ENCODE data around the gene BPIFB1.

DNA sequence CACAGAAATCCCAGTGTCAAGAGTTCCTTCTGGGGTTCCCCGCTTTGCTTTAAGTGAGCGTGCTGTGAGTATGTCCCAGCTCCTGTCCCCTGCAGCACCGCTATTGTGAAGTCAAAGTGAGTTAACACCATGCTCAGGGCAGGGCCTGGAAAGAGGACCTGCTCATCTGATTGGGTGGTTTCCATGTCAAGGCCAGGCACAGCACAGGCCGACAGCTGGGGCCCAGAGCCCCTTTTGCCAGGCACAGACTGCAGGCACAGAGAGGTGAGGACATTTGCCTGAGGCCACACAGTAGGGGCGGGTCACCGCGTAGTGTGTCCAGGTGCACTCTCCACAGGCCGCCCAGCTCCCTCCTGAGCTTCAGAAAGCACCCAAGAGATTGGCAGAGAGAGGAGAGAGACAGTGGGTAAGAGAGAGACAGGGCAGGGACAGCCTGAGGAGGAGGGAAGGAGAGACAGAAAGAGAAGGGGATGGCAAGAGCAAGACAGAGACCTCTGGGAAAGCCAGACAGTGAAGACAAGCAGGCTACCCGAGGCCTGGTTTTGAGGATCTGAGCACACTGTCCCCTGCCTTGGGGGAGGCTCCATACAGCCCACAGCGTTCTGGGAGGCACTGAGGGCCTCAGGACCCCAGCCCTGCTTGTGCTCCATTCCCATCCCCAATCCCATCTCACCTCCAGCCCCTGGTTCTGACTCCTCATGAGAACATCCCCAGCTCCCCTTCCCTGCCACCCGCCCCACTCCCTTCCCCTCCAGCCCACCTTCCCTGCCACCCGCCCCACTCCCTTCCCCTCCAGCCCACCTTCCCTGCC, 6.5 kb upstream of the BPIFB1 start:
- no peak for TF ChIP-seq GABPB1 (CRISPR knock-in tag; IDR thresholded peaks at IDR 0.05)
- TF ChIP-seq ZFP36 (IDR thresholded peaks at IDR 0.05; ENCODE audit: low read depth, low read length, partially characterized antibody), result peak; percentile 49
- TF ChIP-seq, protein P1, sequence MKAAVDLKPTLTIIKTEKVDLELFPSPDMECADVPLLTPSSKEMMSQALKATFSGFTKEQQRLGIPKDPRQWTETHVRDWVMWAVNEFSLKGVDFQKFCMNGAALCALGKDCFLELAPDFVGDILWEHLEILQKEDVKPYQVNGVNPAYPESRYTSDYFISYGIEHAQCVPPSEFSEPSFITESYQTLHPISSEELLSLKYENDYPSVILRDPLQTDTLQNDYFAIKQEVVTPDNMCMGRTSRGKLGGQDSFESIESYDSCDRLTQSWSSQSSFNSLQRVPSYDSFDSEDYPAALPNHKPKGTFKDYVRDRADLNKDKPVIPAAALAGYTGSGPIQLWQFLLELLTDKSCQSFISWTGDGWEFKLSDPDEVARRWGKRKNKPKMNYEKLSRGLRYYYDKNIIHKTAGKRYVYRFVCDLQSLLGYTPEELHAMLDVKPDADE (conservative IDR thresholded peaks at IDR 0.05; ENCODE audit: control insufficient read depth, low read depth, low read length), result no peak
- no peak for TF ChIP-seq MXD1 (CRISPR knock-in tag; IDR thresholded peaks at IDR 0.05; ENCODE audit: borderline replicate concordance, poor library complexity, severe bottlenecking)
- TF ChIP-seq, protein P2, sequence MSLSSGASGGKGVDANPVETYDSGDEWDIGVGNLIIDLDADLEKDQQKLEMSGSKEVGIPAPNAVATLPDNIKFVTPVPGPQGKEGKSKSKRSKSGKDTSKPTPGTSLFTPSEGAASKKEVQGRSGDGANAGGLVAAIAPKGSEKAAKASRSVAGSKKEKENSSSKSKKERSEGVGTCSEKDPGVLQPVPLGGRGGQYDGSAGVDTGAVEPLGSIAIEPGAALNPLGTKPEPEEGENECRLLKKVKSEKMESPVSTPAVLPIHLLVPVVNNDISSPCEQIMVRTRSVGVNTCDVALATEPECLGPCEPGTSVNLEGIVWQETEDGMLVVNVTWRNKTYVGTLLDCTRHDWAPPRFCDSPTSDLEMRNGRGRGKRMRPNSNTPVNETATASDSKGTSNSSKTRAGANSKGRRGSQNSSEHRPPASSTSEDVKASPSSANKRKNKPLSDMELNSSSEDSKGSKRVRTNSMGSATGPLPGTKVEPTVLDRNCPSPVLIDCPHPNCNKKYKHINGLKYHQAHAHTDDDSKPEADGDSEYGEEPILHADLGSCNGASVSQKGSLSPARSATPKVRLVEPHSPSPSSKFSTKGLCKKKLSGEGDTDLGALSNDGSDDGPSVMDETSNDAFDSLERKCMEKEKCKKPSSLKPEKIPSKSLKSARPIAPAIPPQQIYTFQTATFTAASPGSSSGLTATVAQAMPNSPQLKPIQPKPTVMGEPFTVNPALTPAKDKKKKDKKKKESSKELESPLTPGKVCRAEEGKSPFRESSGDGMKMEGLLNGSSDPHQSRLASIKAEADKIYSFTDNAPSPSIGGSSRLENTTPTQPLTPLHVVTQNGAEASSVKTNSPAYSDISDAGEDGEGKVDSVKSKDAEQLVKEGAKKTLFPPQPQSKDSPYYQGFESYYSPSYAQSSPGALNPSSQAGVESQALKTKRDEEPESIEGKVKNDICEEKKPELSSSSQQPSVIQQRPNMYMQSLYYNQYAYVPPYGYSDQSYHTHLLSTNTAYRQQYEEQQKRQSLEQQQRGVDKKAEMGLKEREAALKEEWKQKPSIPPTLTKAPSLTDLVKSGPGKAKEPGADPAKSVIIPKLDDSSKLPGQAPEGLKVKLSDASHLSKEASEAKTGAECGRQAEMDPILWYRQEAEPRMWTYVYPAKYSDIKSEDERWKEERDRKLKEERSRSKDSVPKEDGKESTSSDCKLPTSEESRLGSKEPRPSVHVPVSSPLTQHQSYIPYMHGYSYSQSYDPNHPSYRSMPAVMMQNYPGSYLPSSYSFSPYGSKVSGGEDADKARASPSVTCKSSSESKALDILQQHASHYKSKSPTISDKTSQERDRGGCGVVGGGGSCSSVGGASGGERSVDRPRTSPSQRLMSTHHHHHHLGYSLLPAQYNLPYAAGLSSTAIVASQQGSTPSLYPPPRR (CRISPR knock-in tag; IDR thresholded peaks at IDR 0.05; ENCODE audit: borderline replicate concordance), result no peak
- no peak for TF ChIP-seq HDAC3 (IDR thresholded peaks at IDR 0.05; ENCODE audit: borderline replicate concordance, partially characterized antibody)
- TF ChIP-seq SOX6 (IDR thresholded peaks at IDR 0.05), result no peak
- no peak for TF ChIP-seq CREB5 (CRISPR knock-in tag; IDR thresholded peaks at IDR 0.05)

Data from K562 (cell line).